Measurements from ENCODE around the gene TANC1. TPM values are rescaled to one million over a fixed set of nuclear protein-coding genes. Genes with fewer than 3 reads are reported as not detected.

TANC1 gene
- total and polyA plus RNA-seq, 4 experiments from 2014 or later: 0.35 to 0.79 (median 0.50) TPM; not detected in 1

- peaks cover 5 to 11% of the 10 kb centered on the region in 2 donors for H3K27me3 Mint-ChIP-seq
- no peak overlapping the region for H3K27ac ChIP-seq (ENCODE audit: low read depth, low read length)
- DNase-seq: no peak
- no peak overlapping the region for H3K27ac Mint-ChIP-seq
- no peaks in the 10 kb centered on the region for H3K36me3 ChIP-seq (ENCODE audit: insufficient read depth, low read length)
- H3K4me3 Mint-ChIP-seq: no peak overlapping the region
- no peak overlapping the region for H3K4me3 ChIP-seq (ENCODE audit: low read length in 2 of 2)
- no peaks in the 10 kb centered on the region for H3K36me3 Mint-ChIP-seq
- H3K9me3 ChIP-seq (ENCODE audit: control insufficient read depth in 1 of 2, low read length in 2 of 2): no peaks in the 10 kb centered on the region
- intact Hi-C loops (cut with micrococcal nuclease): no loop called here
- no peaks in the 10 kb centered on the region for H3K9me3 Mint-ChIP-seq
- H3K4me1 Mint-ChIP-seq: no peaks in the 10 kb centered on the region
- CTCF ChIA-PET (ENCODE audit: partially characterized antibody): interaction anchor here (1.4 kb wide), 1 partner anchor 10 kb away, joined by 5 read pairs; no protein-coding TSS in a partner anchor
- POLR2A ChIA-PET (ENCODE audit: partially characterized antibody): no interaction called here
- H3K4me1 ChIP-seq (ENCODE audit: insufficient read depth, low read length): no peaks in the 10 kb centered on the region
- no peaks in the 10 kb centered on the region for H3K27me3 ChIP-seq (ENCODE audit: insufficient read depth, low read length)
These were observed 139.9 kb downstream of the TANC1 start for GRCh38 chr2:159108181-159108893.

- Histone ChIP-seq H3K27me3 (ENCODE audit: insufficient read depth, low read length) (peaks cover 5% of the 10 kb centered on the region), H3K27ac (ENCODE audit: low read depth, low read length) (no peak overlapping the region), H3K9me3 (ENCODE audit: control insufficient read depth in 1 of 2, low read length in 2 of 2) (no peaks in the 10 kb centered on the region), H3K4me1 (ENCODE audit: insufficient read depth, low read length) (no peaks in the 10 kb centered on the region), H3K36me3 (ENCODE audit: insufficient read depth, low read length) (no peaks in the 10 kb centered on the region), H3K4me3 (ENCODE audit: low read length in 2 of 2) (no peak overlapping the region)
- DNase-seq: no peak
- ChIA-PET CTCF (ENCODE audit: partially characterized antibody) (interaction anchor here (1.4 kb wide), 1 partner anchor 9 kb away, joined by 5 read pairs; no protein-coding TSS in a partner anchor), POLR2A (ENCODE audit: partially characterized antibody) (no interaction called here)
- Mint-ChIP-seq H3K27me3 (peaks cover 7 to 11% of the 10 kb centered on the region in 2 donors), H3K9me3 (no peaks in the 10 kb centered on the region), H3K27ac (no peak overlapping the region), H3K36me3 (no peaks in the 10 kb centered on the region), H3K4me3 (no peak overlapping the region), H3K4me1 (no peaks in the 10 kb centered on the region)
- intact Hi-C loops (cut with micrococcal nuclease): no loop called here
These were observed 141.1 kb downstream of the TANC1 start for GRCh38 chr2:159109517-159109916.

GRCh38 chr2:159110784-159111183, 142.3 kb downstream of the TANC1 start:
- no peak overlapping the region for H3K27ac Mint-ChIP-seq
- intact Hi-C loops (cut with micrococcal nuclease): no loop called here
- POLR2A ChIA-PET (ENCODE audit: partially characterized antibody): no interaction called here

GRCh38 chr2:159111346-159111927, 143.0 kb downstream of the TANC1 start:
- Histone ChIP-seq H3K36me3 (ENCODE audit: insufficient read depth, low read length) (no peaks in the 10 kb centered on the region), H3K4me3 (ENCODE audit: low read length in 2 of 2) (no peak overlapping the region), H3K27me3 (ENCODE audit: insufficient read depth, low read length) (peaks cover 5% of the 10 kb centered on the region), H3K27ac (ENCODE audit: low read depth, low read length) (no peak overlapping the region), H3K4me1 (ENCODE audit: insufficient read depth, low read length) (no peaks in the 10 kb centered on the region), H3K9me3 (ENCODE audit: control insufficient read depth in 1 of 2, low read length in 2 of 2) (no peaks in the 10 kb centered on the region)
- Mint-ChIP-seq H3K4me3 (no peak overlapping the region), H3K27ac (no peak overlapping the region), H3K9me3 (peaks cover 0 to 3% (median 0%) of the 10 kb centered on the region in 8 donors), H3K36me3 (no peaks in the 10 kb centered on the region), H3K27me3 (peaks cover 8 to 11% of the 10 kb centered on the region in 2 donors), H3K4me1 (no peaks in the 10 kb centered on the region)
- intact Hi-C loops (cut with micrococcal nuclease): no loop called here
- POLR2A ChIA-PET (ENCODE audit: partially characterized antibody): no interaction called here
- CTCF ChIA-PET (ENCODE audit: partially characterized antibody): interaction anchor here (1.0 kb wide), 1 partner anchor 8 kb away, joined by 3 read pairs; no protein-coding TSS in a partner anchor
- DNase-seq: no peak

More at GRCh38 chr2:159110784-159111183, 142.3 kb downstream of the TANC1 start:
- Mint-ChIP-seq H3K36me3 (no peaks in the 10 kb centered on the region), H3K9me3 (peaks cover 0 to under 1% (median 0%) of the 10 kb centered on the region in 8 donors), H3K27me3 (peaks cover 8 to 11% of the 10 kb centered on the region in 2 donors), H3K4me1 (no peaks in the 10 kb centered on the region), H3K4me3 (no peak overlapping the region)
- H3K4me1 ChIP-seq (ENCODE audit: insufficient read depth, low read length): no peaks in the 10 kb centered on the region
- peaks cover 5% of the 10 kb centered on the region for H3K27me3 ChIP-seq (ENCODE audit: insufficient read depth, low read length)
- no peaks in the 10 kb centered on the region for H3K36me3 ChIP-seq (ENCODE audit: insufficient read depth, low read length)
- H3K9me3 ChIP-seq (ENCODE audit: control insufficient read depth in 1 of 2, low read length in 2 of 2): no peaks in the 10 kb centered on the region
- H3K4me3 ChIP-seq (ENCODE audit: low read length in 2 of 2): no peak overlapping the region
- CTCF ChIA-PET (ENCODE audit: partially characterized antibody): interaction anchor here (0.8 to 1.0 kb wide), 2 partner anchors 8 to 9 kb away, joined by 3 read pairs; no protein-coding TSS in a partner anchor
- DNase-seq: no peak
- H3K27ac ChIP-seq (ENCODE audit: low read depth, low read length): no peak overlapping the region

GRCh38 chr2:159114835-159115234, 146.4 kb downstream of the TANC1 start:
- ChIA-PET POLR2A (ENCODE audit: partially characterized antibody) (no interaction called here), CTCF (ENCODE audit: partially characterized antibody) (interaction anchor here (0.7 to 1.5 kb wide), 5 partner anchors 10 to 31 kb away, joined by 3 to 4 read pairs (median 3); no protein-coding TSS in a partner anchor)
- DNase-seq: no peak
- H3K27ac ChIP-seq (ENCODE audit: low read depth, low read length): no peak overlapping the region
- H3K4me1 ChIP-seq (ENCODE audit: insufficient read depth, low read length): no peaks in the 10 kb centered on the region
- intact Hi-C loops (cut with micrococcal nuclease): no loop called here
- H3K36me3 ChIP-seq (ENCODE audit: insufficient read depth, low read length): no peaks in the 10 kb centered on the region
- H3K4me3 Mint-ChIP-seq: no peak overlapping the region
- H3K9me3 ChIP-seq (ENCODE audit: control insufficient read depth in 1 of 2, low read length in 2 of 2): no peaks in the 10 kb centered on the region
- H3K9me3 Mint-ChIP-seq: peaks cover 0 to 4% (median 0%) of the 10 kb centered on the region in 8 donors
- H3K27me3 Mint-ChIP-seq: peaks cover 4 to 5% of the 10 kb centered on the region in 2 donors
- no peaks in the 10 kb centered on the region for H3K36me3 Mint-ChIP-seq
- H3K4me3 ChIP-seq (ENCODE audit: low read length in 2 of 2): no peak overlapping the region
- peaks cover 0 to 8% (median 5%) of the 10 kb centered on the region in 4 donors for H3K4me1 Mint-ChIP-seq
- peaks cover 5% of the 10 kb centered on the region for H3K27me3 ChIP-seq (ENCODE audit: insufficient read depth, low read length)
- H3K27ac Mint-ChIP-seq: peak overlapping the region in 1 of 7 donors; percentile 45

GRCh38 chr2:159116922-159117321, 148.5 kb downstream of the TANC1 start:
- H3K27ac ChIP-seq (ENCODE audit: low read depth, low read length): no peak overlapping the region
- no peak overlapping the region for H3K4me3 ChIP-seq (ENCODE audit: low read length in 2 of 2)
- H3K27me3 ChIP-seq (ENCODE audit: insufficient read depth, low read length): peaks cover 5% of the 10 kb centered on the region
- no peaks in the 10 kb centered on the region for H3K36me3 ChIP-seq (ENCODE audit: insufficient read depth, low read length)
- H3K9me3 Mint-ChIP-seq: peaks cover 0 to 4% (median 0%) of the 10 kb centered on the region in 8 donors
- H3K36me3 Mint-ChIP-seq: no peaks in the 10 kb centered on the region
- no peak for DNase-seq
- intact Hi-C loops (cut with micrococcal nuclease): no loop called here
- POLR2A ChIA-PET (ENCODE audit: partially characterized antibody): no interaction called here
- peaks cover 0 to 8% (median 5%) of the 10 kb centered on the region in 4 donors for H3K4me1 Mint-ChIP-seq
- CTCF ChIA-PET (ENCODE audit: partially characterized antibody): interaction anchor here (1.0 to 7.2 kb wide), 6 partner anchors 8 to 1092 kb away, joined by 3 to 106 read pairs (median 14); no protein-coding TSS in a partner anchor
- no peak overlapping the region for H3K4me3 Mint-ChIP-seq
- H3K27me3 Mint-ChIP-seq: peaks cover 3 to 5% of the 10 kb centered on the region in 2 donors
- no peaks in the 10 kb centered on the region for H3K4me1 ChIP-seq (ENCODE audit: insufficient read depth, low read length)
- no peaks in the 10 kb centered on the region for H3K9me3 ChIP-seq (ENCODE audit: control insufficient read depth in 1 of 2, low read length in 2 of 2)
- no peak overlapping the region for H3K27ac Mint-ChIP-seq

- ChIA-PET POLR2A (ENCODE audit: partially characterized antibody) (no interaction called here), CTCF (ENCODE audit: partially characterized antibody) (interaction anchor here (0.6 to 7.2 kb wide), 7 partner anchors 9 to 1093 kb away, joined by 3 to 106 read pairs (median 8); no protein-coding TSS in a partner anchor)
- no peak overlapping the region for H3K4me3 Mint-ChIP-seq
- Histone ChIP-seq H3K27me3 (ENCODE audit: insufficient read depth, low read length) (peaks cover 5% of the 10 kb centered on the region), H3K4me1 (ENCODE audit: insufficient read depth, low read length) (no peaks in the 10 kb centered on the region), H3K4me3 (ENCODE audit: low read length in 2 of 2) (no peak overlapping the region), H3K36me3 (ENCODE audit: insufficient read depth, low read length) (no peaks in the 10 kb centered on the region), H3K9me3 (ENCODE audit: control insufficient read depth in 1 of 2, low read length in 2 of 2) (no peaks in the 10 kb centered on the region), H3K27ac (ENCODE audit: low read depth, low read length) (no peak overlapping the region)
- H3K27ac Mint-ChIP-seq: no peak overlapping the region
- peaks cover 0 to 8% (median 5%) of the 10 kb centered on the region in 4 donors for H3K4me1 Mint-ChIP-seq
- H3K27me3 Mint-ChIP-seq: peaks cover 3 to 5% of the 10 kb centered on the region in 2 donors
- H3K36me3 Mint-ChIP-seq: no peaks in the 10 kb centered on the region
- intact Hi-C loops (cut with micrococcal nuclease): loop anchor here (1.0 kb wide), 4 partner anchors 216 to 1093 kb away; partner anchors contain the start of gene MARCHF7
- DNase-seq: no peak
- peaks cover 0 to 4% (median 0%) of the 10 kb centered on the region in 8 donors for H3K9me3 Mint-ChIP-seq
These were observed 149.2 kb downstream of the TANC1 start for GRCh38 chr2:159117658-159118057.

Data from CD4-positive, alpha-beta memory T cell (primary cell).